Transverse colon (tissue), 4 donors: Measurements from ENCODE around the gene DSCAM.

Experiments
- CTCF ChIP-seq, 5 experiments: fragments of 200-600 bp in 3 of 5; fragments of 450-650 bp in 2 of 5; sonication (generic) in 3 of 5; IDR thresholded peaks; 1 replicate in 2 of 5; 2 replicates in 3 of 5; pipeline ENCODE4 v1.5.1; 2016 to 2017; ENCODE audit warnings: antibody characterized with exemption in 5 of 5, inconsistent platforms in 3 of 5, mild to moderate bottlenecking in 2 of 5, moderate library complexity in 1 of 5
- POLR2AphosphoS5 ChIP-seq, 3 donors: sonication (generic); formaldehyde crosslinking; IDR thresholded peaks; one replicate each; pipeline ENCODE4 v1.6.1; 2016; ENCODE audit warnings: antibody characterized with exemption in 3 of 3

GRCh38 chr21:40736145-40736544 lies 110.8 kb downstream of the DSCAM start:
- TF ChIP-seq CTCF (IDR thresholded peaks at IDR 0.05) (no peak), POLR2AphosphoS5 (IDR thresholded peaks at IDR 0.05) (no peak)
